Measurements from ENCODE around the gene ANKMY1.
A peak's percentile ranks its signal among the peaks of the same experiment; 100 is the strongest.

Gene ANKMY1

GRCh38 chr2:240434728-240435456, 122.9 kb downstream of the ANKMY1 start (continued):
- TF ChIP-seq ZNF280D (tag by site-specific recombination; IDR thresholded peaks at IDR 0.05) = no peak
- TF ChIP-seq YY2 (tag by site-specific recombination; IDR thresholded peaks at IDR 0.05) = no peak
- TF ChIP-seq ZNF596 (tag by site-specific recombination; IDR thresholded peaks at IDR 0.05) = no peak
- TF ChIP-seq, protein P1, sequence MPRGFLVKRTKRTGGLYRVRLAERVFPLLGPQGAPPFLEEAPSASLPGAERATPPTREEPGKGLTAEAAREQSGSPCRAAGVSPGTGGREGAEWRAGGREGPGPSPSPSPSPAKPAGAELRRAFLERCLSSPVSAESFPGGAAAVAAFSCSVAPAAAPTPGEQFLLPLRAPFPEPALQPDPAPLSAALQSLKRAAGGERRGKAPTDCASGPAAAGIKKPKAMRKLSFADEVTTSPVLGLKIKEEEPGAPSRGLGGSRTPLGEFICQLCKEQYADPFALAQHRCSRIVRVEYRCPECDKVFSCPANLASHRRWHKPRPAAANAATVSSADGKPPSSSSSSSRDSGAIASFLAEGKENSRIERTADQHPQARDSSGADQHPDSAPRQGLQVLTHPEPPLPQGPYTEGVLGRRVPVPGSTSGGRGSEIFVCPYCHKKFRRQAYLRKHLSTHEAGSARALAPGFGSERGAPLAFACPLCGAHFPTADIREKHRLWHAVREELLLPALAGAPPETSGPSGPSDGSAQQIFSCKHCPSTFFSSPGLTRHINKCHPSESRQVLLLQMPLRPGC (tag by site-specific recombination; IDR thresholded peaks at IDR 0.05) = no peak
- no peak for TF ChIP-seq ZSCAN16 (tag by site-specific recombination; IDR thresholded peaks at IDR 0.05)
- TF ChIP-seq ZNF292 (tag by site-specific recombination; IDR thresholded peaks at IDR 0.05; ENCODE audit: borderline replicate concordance, low read depth) = no peak
- no peak for TF ChIP-seq ZNF530 (tag by site-specific recombination; IDR thresholded peaks at IDR 0.05; ENCODE audit: low read depth)
- no peak for TF ChIP-seq ZBTB48 (tag by site-specific recombination; IDR thresholded peaks at IDR 0.05)
- no peak for TF ChIP-seq ZNF121 (tag by site-specific recombination; IDR thresholded peaks at IDR 0.05)
- TF ChIP-seq ZNF404 (tag by site-specific recombination; IDR thresholded peaks at IDR 0.05) = no peak
- TF ChIP-seq KLF8 (tag by site-specific recombination; IDR thresholded peaks at IDR 0.05) = no peak
- no peak for TF ChIP-seq ZNF585B (tag by site-specific recombination; IDR thresholded peaks at IDR 0.05)
- TF ChIP-seq REPIN1 (tag by site-specific recombination; IDR thresholded peaks at IDR 0.05; ENCODE audit: low read depth) = no peak
- TF ChIP-seq ELK4 (IDR thresholded peaks at IDR 0.05; ENCODE audit: borderline replicate concordance, low read depth, low read length) = no peak
- no peak for TF ChIP-seq ZNF221 (tag by site-specific recombination; IDR thresholded peaks at IDR 0.05; ENCODE audit: borderline replicate concordance)
- TF ChIP-seq SP7 (tag by site-specific recombination; IDR thresholded peaks at IDR 0.05) = no peak
- no peak for TF ChIP-seq ZNF600 (tag by site-specific recombination; IDR thresholded peaks at IDR 0.05)
- no peak for TF ChIP-seq TRIM28 (IDR thresholded peaks at IDR 0.05; ENCODE audit: borderline replicate concordance, low read length)
- TF ChIP-seq EGR2 (tag by site-specific recombination; IDR thresholded peaks at IDR 0.05; ENCODE audit: low read depth) = no peak
- no peak for TF ChIP-seq YY1 (tag by site-specific recombination; IDR thresholded peaks at IDR 0.05)
- peak; percentile 72 for TF ChIP-seq KLF1 (tag by site-specific recombination; IDR thresholded peaks at IDR 0.05)
- no peak for TF ChIP-seq ZNF223 (tag by site-specific recombination; IDR thresholded peaks at IDR 0.05)
- TF ChIP-seq, protein P2, sequence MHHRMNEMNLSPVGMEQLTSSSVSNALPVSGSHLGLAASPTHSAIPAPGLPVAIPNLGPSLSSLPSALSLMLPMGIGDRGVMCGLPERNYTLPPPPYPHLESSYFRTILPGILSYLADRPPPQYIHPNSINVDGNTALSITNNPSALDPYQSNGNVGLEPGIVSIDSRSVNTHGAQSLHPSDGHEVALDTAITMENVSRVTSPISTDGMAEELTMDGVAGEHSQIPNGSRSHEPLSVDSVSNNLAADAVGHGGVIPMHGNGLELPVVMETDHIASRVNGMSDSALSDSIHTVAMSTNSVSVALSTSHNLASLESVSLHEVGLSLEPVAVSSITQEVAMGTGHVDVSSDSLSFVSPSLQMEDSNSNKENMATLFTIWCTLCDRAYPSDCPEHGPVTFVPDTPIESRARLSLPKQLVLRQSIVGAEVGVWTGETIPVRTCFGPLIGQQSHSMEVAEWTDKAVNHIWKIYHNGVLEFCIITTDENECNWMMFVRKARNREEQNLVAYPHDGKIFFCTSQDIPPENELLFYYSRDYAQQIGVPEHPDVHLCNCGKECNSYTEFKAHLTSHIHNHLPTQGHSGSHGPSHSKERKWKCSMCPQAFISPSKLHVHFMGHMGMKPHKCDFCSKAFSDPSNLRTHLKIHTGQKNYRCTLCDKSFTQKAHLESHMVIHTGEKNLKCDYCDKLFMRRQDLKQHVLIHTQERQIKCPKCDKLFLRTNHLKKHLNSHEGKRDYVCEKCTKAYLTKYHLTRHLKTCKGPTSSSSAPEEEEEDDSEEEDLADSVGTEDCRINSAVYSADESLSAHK (tag by site-specific recombination; IDR thresholded peaks at IDR 0.05) = no peak
- no peak for TF ChIP-seq OVOL3 (tag by site-specific recombination; IDR thresholded peaks at IDR 0.05)
- peak; percentile 55 for TF ChIP-seq SP3 (tag by site-specific recombination; IDR thresholded peaks at IDR 0.05)
- no peak for TF ChIP-seq ZNF311 (tag by site-specific recombination; IDR thresholded peaks at IDR 0.05; ENCODE audit: borderline replicate concordance)
- no peak for TF ChIP-seq ZNF114 (tag by site-specific recombination; IDR thresholded peaks at IDR 0.05)
- no peak for TF ChIP-seq SCRT1 (tag by site-specific recombination; IDR thresholded peaks at IDR 0.05; ENCODE audit: borderline replicate concordance)
- peak; percentile 79; the same call in 1 of the 2 replicates for TF ChIP-seq KLF10 (tag by site-specific recombination; IDR thresholded peaks at IDR 0.05)
- no peak for TF ChIP-seq ZNF768 (tag by site-specific recombination; IDR thresholded peaks at IDR 0.05)
- no peak for TF ChIP-seq ZNF792 (tag by site-specific recombination; IDR thresholded peaks at IDR 0.05)
- no peak for TF ChIP-seq ZNF48 (tag by site-specific recombination; IDR thresholded peaks at IDR 0.05)
- peak; percentile 75 for TF ChIP-seq ZFHX2 (tag by site-specific recombination; conservative IDR thresholded peaks at IDR 0.05)
- no peak for TF ChIP-seq ZNF785 (tag by site-specific recombination; IDR thresholded peaks at IDR 0.05)
- no peak for TF ChIP-seq ZNF521 (tag by site-specific recombination; IDR thresholded peaks at IDR 0.05)

All from HEK293 (cell line).